ENCODE measurements around the gene PDE8A. TPM values are rescaled to one million over a fixed set of nuclear protein-coding genes. Genes with fewer than 3 reads are reported as not detected.
"Not testable (repeated sequence)": the region's sequence is repeated elsewhere in the genome, so short reads cannot be mapped to it uniquely, and the experiment has no call there.

PDE8A gene
- total RNA-seq, 1 donor from 2014 or later = 23.7 TPM

DNA sequence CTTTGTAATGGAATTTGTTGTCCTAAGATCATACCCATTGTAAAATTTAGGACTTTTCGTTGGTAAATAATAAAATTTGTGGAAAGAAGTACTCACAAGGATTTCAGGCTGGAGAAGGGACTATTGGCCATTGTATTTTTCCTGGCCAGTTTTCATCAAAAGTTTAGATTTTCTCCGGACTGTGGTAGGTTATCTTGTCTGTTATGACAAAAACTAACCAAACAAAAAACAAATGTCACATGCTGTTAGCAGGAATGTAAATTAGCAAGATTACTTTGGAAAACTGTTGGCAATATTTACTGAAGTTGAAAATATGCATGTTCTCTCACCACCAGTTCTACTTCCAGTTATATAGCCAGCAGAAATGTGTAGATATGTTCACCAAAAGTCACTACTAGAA lies 27.8 kb downstream of the PDE8A start:
- Mint-ChIP-seq H3K4me1 (ENCODE audit: unreplicated experiment) (peaks cover 22% of the 10 kb centered on the region), H3K4me3 (ENCODE audit: unreplicated experiment) (no peak overlapping the region), H3K9me3 (ENCODE audit: unreplicated experiment) (no peaks in the 10 kb centered on the region), H3K27me3 (ENCODE audit: unreplicated experiment) (no peaks in the 10 kb centered on the region), H3K27ac (ENCODE audit: unreplicated experiment) (no peak overlapping the region), H3K36me3 (ENCODE audit: unreplicated experiment) (no peaks in the 10 kb centered on the region)
- no peak for DNase-seq (ENCODE audit: extremely low spot score, unreplicated experiment)
- TF ChIP-seq, protein P1, sequence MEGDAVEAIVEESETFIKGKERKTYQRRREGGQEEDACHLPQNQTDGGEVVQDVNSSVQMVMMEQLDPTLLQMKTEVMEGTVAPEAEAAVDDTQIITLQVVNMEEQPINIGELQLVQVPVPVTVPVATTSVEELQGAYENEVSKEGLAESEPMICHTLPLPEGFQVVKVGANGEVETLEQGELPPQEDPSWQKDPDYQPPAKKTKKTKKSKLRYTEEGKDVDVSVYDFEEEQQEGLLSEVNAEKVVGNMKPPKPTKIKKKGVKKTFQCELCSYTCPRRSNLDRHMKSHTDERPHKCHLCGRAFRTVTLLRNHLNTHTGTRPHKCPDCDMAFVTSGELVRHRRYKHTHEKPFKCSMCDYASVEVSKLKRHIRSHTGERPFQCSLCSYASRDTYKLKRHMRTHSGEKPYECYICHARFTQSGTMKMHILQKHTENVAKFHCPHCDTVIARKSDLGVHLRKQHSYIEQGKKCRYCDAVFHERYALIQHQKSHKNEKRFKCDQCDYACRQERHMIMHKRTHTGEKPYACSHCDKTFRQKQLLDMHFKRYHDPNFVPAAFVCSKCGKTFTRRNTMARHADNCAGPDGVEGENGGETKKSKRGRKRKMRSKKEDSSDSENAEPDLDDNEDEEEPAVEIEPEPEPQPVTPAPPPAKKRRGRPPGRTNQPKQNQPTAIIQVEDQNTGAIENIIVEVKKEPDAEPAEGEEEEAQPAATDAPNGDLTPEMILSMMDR (IDR thresholded peaks at IDR 0.05) = no peak

DNA sequence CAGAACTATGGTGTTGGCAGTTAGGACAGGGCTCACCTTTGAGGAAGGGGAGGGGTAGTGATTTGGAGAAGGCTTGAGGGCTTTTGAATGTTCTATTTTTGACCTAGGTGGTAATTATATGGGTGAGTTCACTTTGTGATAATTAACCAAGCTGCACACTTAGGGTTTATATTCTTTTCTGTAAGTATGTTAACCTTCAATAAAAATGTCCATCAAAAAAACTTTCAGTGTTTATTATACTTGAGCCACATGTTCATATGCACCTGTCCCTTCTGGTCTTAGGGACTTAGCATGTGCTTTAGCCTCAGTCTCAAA lies 28.4 kb downstream of the PDE8A start:
- Mint-ChIP-seq H3K9me3 (ENCODE audit: unreplicated experiment) (no peaks in the 10 kb centered on the region), H3K36me3 (ENCODE audit: unreplicated experiment) (no peaks in the 10 kb centered on the region), H3K4me1 (ENCODE audit: unreplicated experiment) (peaks cover 22% of the 10 kb centered on the region), H3K27ac (ENCODE audit: unreplicated experiment) (no peak overlapping the region), H3K4me3 (ENCODE audit: unreplicated experiment) (no peak overlapping the region), H3K27me3 (ENCODE audit: unreplicated experiment) (no peaks in the 10 kb centered on the region)
- TF ChIP-seq, protein P1 (IDR thresholded peaks at IDR 0.05) = no peak
- no peak for DNase-seq (ENCODE audit: extremely low spot score, unreplicated experiment)

DNA sequence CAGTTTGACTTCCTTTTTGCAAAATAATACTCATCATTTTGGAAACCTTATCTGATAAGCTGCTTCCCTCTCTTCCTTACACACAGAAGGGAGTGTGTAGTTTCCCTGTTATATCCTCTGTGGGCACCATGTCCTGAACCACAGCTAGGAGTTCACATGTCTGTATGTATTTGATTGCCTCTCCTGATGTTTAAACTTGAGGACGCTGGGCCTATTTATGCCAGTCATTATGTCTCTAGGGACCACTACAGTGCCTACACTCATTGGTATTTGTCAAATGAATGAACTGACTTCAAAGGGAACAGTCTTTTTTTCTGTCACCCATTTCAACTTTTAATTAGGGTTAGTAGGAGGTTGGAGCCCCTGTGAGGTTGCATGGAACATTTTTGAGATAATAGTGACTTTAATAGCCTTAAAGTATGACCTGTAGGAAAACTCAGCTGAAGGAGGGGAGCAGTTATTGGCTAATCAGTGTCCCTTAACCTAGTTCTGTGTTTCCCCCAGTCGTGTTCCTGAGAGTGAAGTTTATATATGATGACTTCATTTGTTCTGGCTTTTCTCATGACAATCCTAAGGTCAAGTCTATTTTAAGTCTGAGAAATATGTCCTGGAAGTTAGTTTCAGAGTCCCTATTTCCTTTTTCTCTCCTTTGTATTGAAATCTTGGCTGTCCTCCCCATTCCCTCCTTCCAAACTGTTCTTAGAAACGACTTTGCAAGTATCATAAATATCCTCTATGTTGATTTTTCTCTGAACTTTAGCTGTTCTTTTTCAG lies 28.9 kb downstream of the PDE8A start:
- Mint-ChIP-seq H3K4me1 (ENCODE audit: unreplicated experiment) (peaks cover 16% of the 10 kb centered on the region), H3K27ac (ENCODE audit: unreplicated experiment) (peak overlapping the region; percentile 67), H3K36me3 (ENCODE audit: unreplicated experiment) (no peaks in the 10 kb centered on the region), H3K9me3 (ENCODE audit: unreplicated experiment) (no peaks in the 10 kb centered on the region), H3K4me3 (ENCODE audit: unreplicated experiment) (no peak overlapping the region), H3K27me3 (ENCODE audit: unreplicated experiment) (no peaks in the 10 kb centered on the region)
- DNase-seq (ENCODE audit: extremely low spot score, unreplicated experiment) = no peak
- TF ChIP-seq, protein P1 (IDR thresholded peaks at IDR 0.05) = peak; percentile 55

DNA sequence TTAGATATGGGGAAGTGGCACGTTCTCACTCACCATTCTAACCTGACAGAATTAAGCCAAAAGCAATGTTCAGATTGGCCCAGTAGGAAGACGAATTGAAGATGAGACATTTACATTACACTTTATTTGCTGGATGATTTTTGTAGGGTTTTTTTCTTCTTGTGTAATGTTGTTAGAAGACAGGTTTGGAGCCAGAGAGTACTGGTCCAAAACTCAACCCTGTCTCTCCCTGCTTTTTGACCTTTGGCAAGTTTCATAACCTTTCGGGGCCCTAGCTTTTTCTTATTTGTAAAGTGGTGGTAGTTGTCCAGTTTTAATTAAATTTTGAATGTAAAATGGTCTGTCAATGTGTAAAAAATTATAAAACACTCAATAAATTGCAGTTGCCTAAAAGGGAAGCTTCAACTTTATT lies 29.5 kb downstream of the PDE8A start:
- Mint-ChIP-seq H3K36me3 (ENCODE audit: unreplicated experiment) (no peaks in the 10 kb centered on the region), H3K4me3 (ENCODE audit: unreplicated experiment) (no peak overlapping the region), H3K27ac (ENCODE audit: unreplicated experiment) (peak overlapping the region; percentile 67), H3K9me3 (ENCODE audit: unreplicated experiment) (no peaks in the 10 kb centered on the region), H3K4me1 (ENCODE audit: unreplicated experiment) (peaks cover 16% of the 10 kb centered on the region), H3K27me3 (ENCODE audit: unreplicated experiment) (no peaks in the 10 kb centered on the region)
- TF ChIP-seq, protein P1 (IDR thresholded peaks at IDR 0.05) = no peak
- DNase-seq (ENCODE audit: extremely low spot score, unreplicated experiment) = no peak

DNA sequence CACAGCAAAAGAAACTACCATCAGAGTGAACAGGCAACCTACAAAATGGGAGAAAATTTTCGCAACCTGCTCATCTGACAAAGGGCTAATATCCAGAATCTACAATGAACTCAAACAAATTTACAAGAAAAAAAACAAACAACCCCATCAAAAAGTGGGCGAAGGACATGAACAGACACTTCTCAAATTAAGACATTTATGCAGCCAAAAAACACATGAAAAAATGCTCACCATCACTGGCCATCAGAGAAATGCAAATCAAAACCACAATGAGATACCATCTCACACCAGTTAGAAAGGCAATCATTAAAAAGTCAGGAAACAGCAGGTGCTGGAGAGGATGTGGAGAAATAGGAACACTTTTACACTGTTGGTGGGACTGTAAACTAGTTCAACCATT lies 30.1 kb downstream of the PDE8A start:
- not testable (repeated sequence) for H3K4me3 Mint-ChIP-seq (ENCODE audit: unreplicated experiment); H3K27ac Mint-ChIP-seq (ENCODE audit: unreplicated experiment); H3K36me3 Mint-ChIP-seq (ENCODE audit: unreplicated experiment); H3K9me3 Mint-ChIP-seq (ENCODE audit: unreplicated experiment); DNase-seq (ENCODE audit: extremely low spot score, unreplicated experiment); H3K27me3 Mint-ChIP-seq (ENCODE audit: unreplicated experiment)
- H3K4me1 Mint-ChIP-seq (ENCODE audit: unreplicated experiment) = peaks cover 21% of the 10 kb centered on the region

Data from osteocyte (in vitro differentiated cells).